Muscle layer of duodenum (tissue), 2 donors: ENCODE data around the gene CELA3A.
A peak's percentile ranks its signal among the peaks of the same experiment; 100 is the strongest.

Source experiments
- H3K27ac ChIP-seq: one replicate; pipeline ENCODE4 v1.7.0; 2013; ENCODE audit warnings: mild to moderate bottlenecking, low read length
- H3K27me3 ChIP-seq: one replicate; pipeline ENCODE4 v1.7.0; 2013; ENCODE audit warnings: low read depth, mild to moderate bottlenecking, control low read depth, low read length
- H3K36me3 ChIP-seq, 2 donors: one replicate each; pipeline ENCODE4 v1.7.0; 2013; ENCODE audit warnings: low read length in 2 of 2, control low read depth in 1 of 2, mild to moderate bottlenecking in 1 of 2; ENCODE audit not compliant: insufficient read depth in 2 of 2, control insufficient read depth in 1 of 2
- H3K4me1 ChIP-seq, 2 donors: one replicate each; pipeline ENCODE4 v1.7.0; 2013; ENCODE audit warnings: low read length in 2 of 2, mild to moderate bottlenecking in 2 of 2, control low read depth in 1 of 2, moderate library complexity in 1 of 2; ENCODE audit not compliant: insufficient read depth in 2 of 2, control insufficient read depth in 1 of 2
- H3K4me3 ChIP-seq, 2 donors: one replicate each; pipeline ENCODE4 v1.7.0; 2013; ENCODE audit warnings: low read length in 2 of 2, low read depth in 1 of 2, mild to moderate bottlenecking in 1 of 2
- H3K9me3 ChIP-seq, 2 donors: one replicate each; pipeline ENCODE4 v1.7.0; 2013; ENCODE audit warnings: low read length in 2 of 2, control low read depth in 1 of 2, mild to moderate bottlenecking in 1 of 2; ENCODE audit not compliant: control insufficient read depth in 1 of 2
- donor health status: healthy.

The CELA3A gene

GRCh38 chr1:22056043-22056442 lies 54.6 kb downstream of the CELA3A start:
- Histone ChIP-seq H3K4me3 (peak overlapping the region in 1 of 2 donors; percentile 8), H3K27me3 (no peaks in the 10 kb centered on the region), H3K27ac (peak overlapping the region; percentile 40), H3K9me3 (no peaks in the 10 kb centered on the region), H3K36me3 (no peaks in the 10 kb centered on the region), H3K4me1 (peaks cover 29 to 54% of the 10 kb centered on the region in 2 donors)

- H3K27me3 ChIP-seq, result no peaks in the 10 kb centered on the region
- no peaks in the 10 kb centered on the region for H3K36me3 ChIP-seq
- H3K9me3 ChIP-seq, result no peaks in the 10 kb centered on the region
- H3K4me3 ChIP-seq, result no peak overlapping the region
- no peak overlapping the region for H3K27ac ChIP-seq
- H3K4me1 ChIP-seq, result peaks cover 29 to 60% of the 10 kb centered on the region in 2 donors
Observed at GRCh38 chr1:22056936-22057335, 55.5 kb downstream of the CELA3A start.

GRCh38 chr1:22057861-22058260 lies 56.4 kb downstream of the CELA3A start:
- Histone ChIP-seq H3K27me3 (no peaks in the 10 kb centered on the region), H3K27ac (no peak overlapping the region), H3K4me1 (peaks cover 29 to 65% of the 10 kb centered on the region in 2 donors)

More at GRCh38 chr1:22057861-22058260, 56.4 kb downstream of the CELA3A start:
- Histone ChIP-seq H3K36me3 (no peaks in the 10 kb centered on the region), H3K4me3 (no peak overlapping the region), H3K9me3 (no peaks in the 10 kb centered on the region)
